Brain microvascular endothelial cell (primary cell): ENCODE results near the gene FILIP1.

ENCODE experiments used
- DNase-seq: peaks from one replicate; pipeline ENCODE4 v3.0.0-alpha.2; 2020
- H3K27ac ChIP-seq: fragments of 250-450 bp; sonication (Bioruptor Pico); 2 replicates; pipeline ENCODE4 v1.5.1; 2020; ENCODE audit warnings: mild to moderate bottlenecking, moderate library complexity
- H3K27me3 ChIP-seq: fragments of 250-450 bp; sonication (Bioruptor Pico); replicated peaks from 2 replicates; pipeline ENCODE4 v1.5.1; 2020; ENCODE audit warnings: mild to moderate bottlenecking
- H3K36me3 ChIP-seq: fragments of 250-450 bp; sonication (Bioruptor Pico); replicated peaks from 2 replicates; pipeline ENCODE4 v1.5.1; 2020; ENCODE audit warnings: mild to moderate bottlenecking
- H3K4me3 ChIP-seq: 2 replicates; pipeline ENCODE4 v1.5.1; 2011; ENCODE audit warnings: low read depth, mild to moderate bottlenecking, control low read depth, low read length, moderate library complexity
- CTCF ChIP-seq: IDR thresholded peaks from 2 replicates; pipeline ENCODE4 v1.5.1; 2011; ENCODE audit warnings: low read depth, mild to moderate bottlenecking, moderate library complexity, low read length, control low read depth, inconsistent platforms; ENCODE audit errors: missing control alignments
- in situ Hi-C: cut with HindIII; loops from 2 replicates; pipeline ENCODE4 v1.10.0; 2017; ENCODE audit warnings: low sequenced_read_pairs, low pct_ligation_motif_present

Gene FILIP1

GRCh38 chr6:75501756-75502155 is 8.2 kb upstream of the FILIP1 start:
- TF ChIP-seq CTCF: no peak
- DNase-seq: no peak
- in situ Hi-C loops: no loop called here
- no peak overlapping the region for H3K4me3 ChIP-seq
- H3K27me3 ChIP-seq: no peaks in the 10 kb centered on the region
- no peak overlapping the region for H3K27ac ChIP-seq
- H3K36me3 ChIP-seq: no peaks in the 10 kb centered on the region

- Histone ChIP-seq H3K27me3 (no peaks in the 10 kb centered on the region), H3K4me3 (no peak overlapping the region), H3K27ac (no peak overlapping the region), H3K36me3 (no peaks in the 10 kb centered on the region)
- DNase-seq: no peak
- in situ Hi-C loops: no loop called here
- TF ChIP-seq CTCF: no peak
These were observed 6.0 kb upstream of the FILIP1 start for GRCh38 chr6:75499640-75500039.

- no peak overlapping the region for H3K4me3 ChIP-seq
- no peak for TF ChIP-seq CTCF
- no peak for DNase-seq
- H3K27ac ChIP-seq: no peak overlapping the region
- no peaks in the 10 kb centered on the region for H3K36me3 ChIP-seq
- H3K27me3 ChIP-seq: no peaks in the 10 kb centered on the region
- in situ Hi-C loops: no loop called here
These were observed 5.3 kb upstream of the FILIP1 start for GRCh38 chr6:75498862-75499261.

GRCh38 chr6:75497994-75498393 is 4.4 kb upstream of the FILIP1 start:
- Histone ChIP-seq H3K4me3 (no peak overlapping the region), H3K27me3 (no peaks in the 10 kb centered on the region), H3K27ac (no peak overlapping the region), H3K36me3 (no peaks in the 10 kb centered on the region)
- DNase-seq: no peak
- TF ChIP-seq CTCF: no peak
- in situ Hi-C loops: no loop called here

GRCh38 chr6:75495011-75495410 is 1.4 kb upstream of the FILIP1 start:
- Histone ChIP-seq H3K27me3 (no peaks in the 10 kb centered on the region), H3K27ac (no peak overlapping the region), H3K36me3 (no peaks in the 10 kb centered on the region), H3K4me3 (no peak overlapping the region)
- no peak for TF ChIP-seq CTCF
- in situ Hi-C loops: no loop called here
- no peak for DNase-seq

- no peak for DNase-seq
- no peaks in the 10 kb centered on the region for H3K27me3 ChIP-seq
- no peak overlapping the region for H3K4me3 ChIP-seq
- no peaks in the 10 kb centered on the region for H3K36me3 ChIP-seq
- in situ Hi-C loops: no loop called here
- H3K27ac ChIP-seq: no peak overlapping the region
- TF ChIP-seq CTCF: no peak
These were observed 690 bp upstream of the FILIP1 start for GRCh38 chr6:75494290-75494689.
